ENCODE data around the gene ENDOG. TPM values are rescaled to one million over a fixed set of nuclear protein-coding genes. Genes with fewer than 3 reads are reported as not detected.
"Not testable (repeated sequence)": the region's sequence is repeated elsewhere in the genome, so short reads cannot be mapped to it uniquely, and the experiment has no call there.

The ENDOG gene
- total RNA-seq, 1 donor, result 11.1 TPM

DNA sequence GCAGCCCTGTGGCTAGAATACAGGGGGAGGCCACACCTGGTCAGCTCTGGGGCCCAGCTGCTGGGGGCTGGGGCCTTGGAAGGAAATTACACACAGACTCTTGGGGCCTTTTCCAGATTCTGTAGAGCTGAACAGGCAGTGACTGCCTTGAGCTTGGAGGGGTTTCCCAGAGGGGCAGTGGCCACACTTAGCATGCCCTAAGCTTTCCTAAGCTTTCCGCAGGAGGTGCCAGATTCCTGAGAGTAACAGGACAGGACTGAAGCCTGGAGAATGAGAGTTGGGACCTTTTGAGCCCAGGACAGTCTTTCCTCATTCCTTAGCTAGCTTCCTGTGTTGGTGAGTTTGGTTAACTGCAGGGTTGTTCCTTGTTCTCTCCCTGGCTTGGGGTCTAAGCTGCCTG, 29.9 kb upstream of the ENDOG start:
- peak overlapping the region; percentile 99 for H3K4me3 ChIP-seq (ENCODE audit: low read depth, low read length)
- no peak for DNase-seq (ENCODE audit: low read depth)
- TF ChIP-seq, protein P1, sequence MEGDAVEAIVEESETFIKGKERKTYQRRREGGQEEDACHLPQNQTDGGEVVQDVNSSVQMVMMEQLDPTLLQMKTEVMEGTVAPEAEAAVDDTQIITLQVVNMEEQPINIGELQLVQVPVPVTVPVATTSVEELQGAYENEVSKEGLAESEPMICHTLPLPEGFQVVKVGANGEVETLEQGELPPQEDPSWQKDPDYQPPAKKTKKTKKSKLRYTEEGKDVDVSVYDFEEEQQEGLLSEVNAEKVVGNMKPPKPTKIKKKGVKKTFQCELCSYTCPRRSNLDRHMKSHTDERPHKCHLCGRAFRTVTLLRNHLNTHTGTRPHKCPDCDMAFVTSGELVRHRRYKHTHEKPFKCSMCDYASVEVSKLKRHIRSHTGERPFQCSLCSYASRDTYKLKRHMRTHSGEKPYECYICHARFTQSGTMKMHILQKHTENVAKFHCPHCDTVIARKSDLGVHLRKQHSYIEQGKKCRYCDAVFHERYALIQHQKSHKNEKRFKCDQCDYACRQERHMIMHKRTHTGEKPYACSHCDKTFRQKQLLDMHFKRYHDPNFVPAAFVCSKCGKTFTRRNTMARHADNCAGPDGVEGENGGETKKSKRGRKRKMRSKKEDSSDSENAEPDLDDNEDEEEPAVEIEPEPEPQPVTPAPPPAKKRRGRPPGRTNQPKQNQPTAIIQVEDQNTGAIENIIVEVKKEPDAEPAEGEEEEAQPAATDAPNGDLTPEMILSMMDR (IDR thresholded peaks at IDR 0.05; ENCODE audit: insufficient read depth, low read length), result no peak

DNA sequence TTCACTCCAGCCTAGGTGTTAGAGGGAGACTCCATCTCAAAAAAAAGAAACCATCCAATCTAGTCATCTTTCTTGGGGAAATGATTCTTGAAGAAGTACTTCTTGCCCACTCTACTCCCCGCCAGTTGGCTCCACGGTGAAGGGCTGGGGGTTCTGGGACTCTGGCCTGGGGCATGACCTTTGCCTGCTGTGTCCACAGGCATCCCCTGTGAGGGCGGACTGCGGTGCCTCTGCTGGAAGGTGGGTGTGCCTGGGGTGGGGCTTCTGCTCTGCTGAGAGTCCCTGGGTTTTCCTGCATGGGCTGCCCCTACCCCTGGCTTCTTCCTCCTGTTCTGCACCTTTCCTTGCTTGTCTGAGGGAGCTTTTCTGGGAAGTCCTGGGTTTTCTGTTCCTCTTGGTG, 27.8 kb upstream of the ENDOG start:
- DNase-seq (ENCODE audit: low read depth), result no peak
- no peak overlapping the region for H3K4me3 ChIP-seq (ENCODE audit: low read depth, low read length)
- TF ChIP-seq, protein P1 (IDR thresholded peaks at IDR 0.05; ENCODE audit: insufficient read depth, low read length), result no peak

DNA sequence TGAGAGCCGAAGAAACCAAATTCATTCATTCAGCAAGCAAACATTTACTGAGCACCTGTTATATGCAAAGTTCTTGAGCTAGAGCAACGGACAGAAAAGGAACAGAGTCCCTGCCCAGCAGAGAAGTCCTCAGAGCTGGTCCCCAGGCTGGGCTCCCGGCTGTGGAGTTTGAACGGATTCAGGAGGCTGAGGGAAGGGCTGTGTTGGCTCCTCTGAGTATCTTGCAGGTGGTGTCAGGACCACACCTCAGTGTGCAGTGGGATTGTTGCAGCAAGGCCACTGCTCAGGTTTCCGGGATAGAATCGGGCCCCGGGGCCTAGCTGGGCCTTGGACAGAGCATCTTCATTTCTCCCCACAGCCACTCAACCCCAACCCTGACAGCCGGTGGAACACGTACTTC, 26.2 kb upstream of the ENDOG start:
- H3K4me3 ChIP-seq (ENCODE audit: low read depth, low read length), result no peak overlapping the region
- TF ChIP-seq, protein P1 (IDR thresholded peaks at IDR 0.05; ENCODE audit: insufficient read depth, low read length), result no peak
- no peak for DNase-seq (ENCODE audit: low read depth)

DNA sequence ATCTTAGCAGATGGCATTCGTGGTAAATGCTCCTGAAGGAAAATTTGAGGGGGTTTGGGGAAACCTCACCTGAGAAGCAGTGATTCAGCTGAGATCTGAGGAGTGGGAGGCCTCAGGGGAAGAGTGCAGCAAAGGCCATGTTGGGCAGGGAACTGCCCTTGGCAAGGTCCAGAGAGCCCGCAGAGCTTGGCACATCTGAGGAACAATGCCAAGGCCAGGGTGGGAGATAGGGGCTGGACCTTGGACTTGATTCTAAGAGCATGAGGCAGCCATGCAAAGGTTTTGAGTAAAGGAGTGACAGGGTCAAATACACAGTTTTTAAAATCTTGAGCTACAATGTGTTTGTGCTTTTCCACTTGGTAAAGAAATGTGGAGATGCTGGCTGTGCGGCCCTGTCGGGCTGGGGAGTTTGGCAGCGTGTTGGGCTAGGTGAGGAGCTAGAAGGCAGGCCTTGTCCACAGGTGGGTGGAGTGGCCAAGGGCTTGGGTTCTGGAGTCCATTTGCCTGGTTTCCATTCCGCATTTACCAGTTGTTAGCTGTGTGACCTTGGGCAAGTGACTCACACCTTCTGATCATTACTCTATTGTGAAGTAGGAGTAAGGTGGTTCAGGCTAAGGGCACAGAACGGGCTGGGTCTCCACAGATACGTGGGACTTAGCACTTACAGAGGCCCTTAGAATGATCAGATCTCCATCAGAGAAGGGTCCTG, 25.2 kb upstream of the ENDOG start:
- TF ChIP-seq, protein P1 (IDR thresholded peaks at IDR 0.05; ENCODE audit: insufficient read depth, low read length), result no peak
- H3K4me3 ChIP-seq (ENCODE audit: low read depth, low read length), result no peak overlapping the region
- no peak for DNase-seq (ENCODE audit: low read depth)

DNA sequence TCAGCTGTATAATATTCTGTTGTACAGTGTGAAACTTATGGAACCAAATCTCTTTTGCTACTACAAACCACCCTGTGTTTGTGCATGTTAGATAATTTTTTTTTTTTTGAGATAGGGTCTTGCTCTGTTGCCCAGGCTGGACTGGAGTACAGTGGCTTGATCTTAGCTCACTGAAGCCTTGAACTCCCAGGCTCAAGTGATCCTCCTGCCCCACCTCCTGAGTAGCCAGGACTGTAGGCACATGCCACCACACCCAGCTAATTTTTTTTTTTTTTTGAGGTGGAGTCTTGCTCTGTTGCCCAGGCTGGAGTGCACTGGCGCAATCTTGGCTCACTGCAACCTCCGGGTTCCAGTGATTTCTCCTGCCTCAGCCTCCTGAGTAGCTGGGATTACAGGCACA, 23.3 kb upstream of the ENDOG start:
- H3K4me3 ChIP-seq (ENCODE audit: low read depth, low read length), result not testable (repeated sequence)

DNA sequence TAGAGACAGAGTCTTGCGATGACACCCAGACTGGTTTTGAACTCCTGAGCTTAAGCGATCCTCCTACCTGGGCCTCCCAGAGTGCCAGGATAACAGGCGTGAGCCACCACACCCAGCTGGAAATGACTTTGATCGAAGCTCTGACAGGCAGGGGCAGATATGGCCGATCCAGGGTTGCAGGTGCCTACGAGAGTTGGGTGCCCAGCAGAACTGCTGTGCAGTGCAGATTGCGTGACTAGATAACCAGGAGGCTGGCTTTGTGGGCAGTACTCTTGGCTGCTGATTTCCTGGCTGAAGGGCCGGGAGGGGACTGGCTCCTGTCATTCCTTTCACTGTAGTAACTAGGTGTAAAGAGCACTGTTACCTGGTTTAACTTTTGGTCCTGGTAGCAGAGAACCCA, 19.4 kb upstream of the ENDOG start:
- TF ChIP-seq, protein P1 (IDR thresholded peaks at IDR 0.05; ENCODE audit: insufficient read depth, low read length), result no peak
- DNase-seq (ENCODE audit: low read depth), result no peak
- H3K4me3 ChIP-seq (ENCODE audit: low read depth, low read length), result no peak overlapping the region

More for the DNA sequence above, 23.3 kb upstream of the ENDOG start:
- DNase-seq (ENCODE audit: low read depth), result not testable (repeated sequence)

DNA sequence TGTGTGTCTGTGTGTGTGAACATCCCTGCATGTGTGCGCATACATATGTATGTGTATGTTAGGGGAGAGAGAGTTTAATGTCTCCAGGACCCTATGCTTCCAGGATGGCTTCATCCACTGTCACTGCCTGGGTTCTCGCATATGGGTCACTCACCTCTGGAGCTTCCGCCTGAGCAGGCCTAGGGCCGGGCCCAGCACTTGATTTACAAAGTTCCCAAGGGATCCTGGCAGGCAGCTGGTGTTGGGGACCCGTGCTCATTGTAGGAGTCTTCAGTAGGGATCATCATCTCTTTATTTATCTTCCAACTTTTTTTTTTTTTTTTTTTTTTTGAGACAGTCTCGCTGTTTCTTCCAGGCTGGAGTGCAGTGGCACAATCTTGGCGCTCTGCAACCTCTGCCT, 18.2 kb upstream of the ENDOG start:
- TF ChIP-seq, protein P1 (IDR thresholded peaks at IDR 0.05; ENCODE audit: insufficient read depth, low read length), result no peak
- H3K4me3 ChIP-seq (ENCODE audit: low read depth, low read length), result no peak overlapping the region
- no peak for DNase-seq (ENCODE audit: low read depth)

Measured in fibroblast of the aortic adventitia (primary cell).